Brain microvascular endothelial cell (primary cell): ENCODE measurements around the gene PHAF1.
A peak's percentile ranks its signal among the peaks of the same experiment; 100 is the strongest.

Experiments used
- DNase-seq: peaks from one replicate; pipeline ENCODE4 v3.0.0-alpha.2; 2020
- H3K27ac ChIP-seq: fragments of 250-450 bp; sonication (Bioruptor Pico); 2 replicates; pipeline ENCODE4 v1.5.1; 2020; ENCODE audit warnings: mild to moderate bottlenecking, moderate library complexity
- H3K27me3 ChIP-seq: fragments of 250-450 bp; sonication (Bioruptor Pico); replicated peaks from 2 replicates; pipeline ENCODE4 v1.5.1; 2020; ENCODE audit warnings: mild to moderate bottlenecking
- H3K36me3 ChIP-seq: fragments of 250-450 bp; sonication (Bioruptor Pico); replicated peaks from 2 replicates; pipeline ENCODE4 v1.5.1; 2020; ENCODE audit warnings: mild to moderate bottlenecking
- H3K4me3 ChIP-seq: 2 replicates; pipeline ENCODE4 v1.5.1; 2011; ENCODE audit warnings: low read depth, mild to moderate bottlenecking, control low read depth, low read length, moderate library complexity
- in situ Hi-C: cut with HindIII; loops from 2 replicates; pipeline ENCODE4 v1.10.0; 2017; ENCODE audit warnings: low sequenced_read_pairs, low pct_ligation_motif_present
- TF ChIP-seq, protein P1 (sequence below): IDR thresholded peaks from 2 replicates; pipeline ENCODE4 v1.5.1; 2011; ENCODE audit warnings: low read depth, mild to moderate bottlenecking, moderate library complexity, low read length, control low read depth, inconsistent platforms; ENCODE audit errors: missing control alignments

PHAF1 gene

DNA sequence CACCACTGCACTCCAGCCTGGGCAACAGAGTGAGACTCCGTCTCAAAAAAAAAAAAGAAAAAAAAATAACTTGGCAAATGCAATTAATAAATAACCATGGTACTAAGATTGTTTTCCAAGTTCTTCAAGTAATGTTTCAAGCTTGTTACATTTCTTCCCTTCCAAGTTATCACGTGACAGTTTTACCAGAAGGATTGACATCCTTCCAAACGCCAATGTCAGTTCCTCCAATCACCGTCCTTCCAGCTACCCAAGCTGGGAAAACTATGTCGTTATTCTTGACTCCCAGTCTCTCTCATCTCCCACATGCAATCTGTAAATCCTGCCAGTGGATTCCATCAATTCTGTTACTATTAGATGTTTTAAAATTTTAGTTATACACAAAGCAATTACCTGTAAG, 3.9 kb upstream of the PHAF1 start:
- DNase-seq: no peak
- H3K4me3 ChIP-seq: no peak overlapping the region
- H3K27me3 ChIP-seq: no peaks in the 10 kb centered on the region
- no peaks in the 10 kb centered on the region for H3K36me3 ChIP-seq
- in situ Hi-C loops: no loop called here
- no peak overlapping the region for H3K27ac ChIP-seq
- TF ChIP-seq, protein P1, sequence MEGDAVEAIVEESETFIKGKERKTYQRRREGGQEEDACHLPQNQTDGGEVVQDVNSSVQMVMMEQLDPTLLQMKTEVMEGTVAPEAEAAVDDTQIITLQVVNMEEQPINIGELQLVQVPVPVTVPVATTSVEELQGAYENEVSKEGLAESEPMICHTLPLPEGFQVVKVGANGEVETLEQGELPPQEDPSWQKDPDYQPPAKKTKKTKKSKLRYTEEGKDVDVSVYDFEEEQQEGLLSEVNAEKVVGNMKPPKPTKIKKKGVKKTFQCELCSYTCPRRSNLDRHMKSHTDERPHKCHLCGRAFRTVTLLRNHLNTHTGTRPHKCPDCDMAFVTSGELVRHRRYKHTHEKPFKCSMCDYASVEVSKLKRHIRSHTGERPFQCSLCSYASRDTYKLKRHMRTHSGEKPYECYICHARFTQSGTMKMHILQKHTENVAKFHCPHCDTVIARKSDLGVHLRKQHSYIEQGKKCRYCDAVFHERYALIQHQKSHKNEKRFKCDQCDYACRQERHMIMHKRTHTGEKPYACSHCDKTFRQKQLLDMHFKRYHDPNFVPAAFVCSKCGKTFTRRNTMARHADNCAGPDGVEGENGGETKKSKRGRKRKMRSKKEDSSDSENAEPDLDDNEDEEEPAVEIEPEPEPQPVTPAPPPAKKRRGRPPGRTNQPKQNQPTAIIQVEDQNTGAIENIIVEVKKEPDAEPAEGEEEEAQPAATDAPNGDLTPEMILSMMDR: no peak

DNA sequence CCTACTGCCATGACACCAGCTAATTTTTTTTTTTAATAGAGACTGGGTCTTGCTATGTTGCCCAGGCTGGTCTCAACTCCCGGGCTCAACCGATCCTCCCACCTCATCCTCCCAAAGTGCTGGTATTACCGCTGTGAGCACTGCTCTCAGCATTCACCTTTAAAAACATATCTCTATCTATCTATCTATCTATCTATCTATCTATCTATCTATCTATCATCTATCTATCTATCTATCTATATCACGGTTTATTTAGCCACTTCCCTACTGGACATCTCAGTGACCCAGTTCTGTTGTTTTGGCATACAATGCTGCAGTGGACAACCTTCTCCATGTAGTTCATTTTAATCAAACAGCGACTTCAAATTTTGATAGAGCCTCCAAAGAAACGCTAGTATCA, 1.3 kb upstream of the PHAF1 start:
- Histone ChIP-seq H3K27ac (no peak overlapping the region), H3K4me3 (no peak overlapping the region), H3K27me3 (no peaks in the 10 kb centered on the region), H3K36me3 (no peaks in the 10 kb centered on the region)
- no peak for DNase-seq
- in situ Hi-C loops: no loop called here
- TF ChIP-seq, protein P1: no peak

DNA sequence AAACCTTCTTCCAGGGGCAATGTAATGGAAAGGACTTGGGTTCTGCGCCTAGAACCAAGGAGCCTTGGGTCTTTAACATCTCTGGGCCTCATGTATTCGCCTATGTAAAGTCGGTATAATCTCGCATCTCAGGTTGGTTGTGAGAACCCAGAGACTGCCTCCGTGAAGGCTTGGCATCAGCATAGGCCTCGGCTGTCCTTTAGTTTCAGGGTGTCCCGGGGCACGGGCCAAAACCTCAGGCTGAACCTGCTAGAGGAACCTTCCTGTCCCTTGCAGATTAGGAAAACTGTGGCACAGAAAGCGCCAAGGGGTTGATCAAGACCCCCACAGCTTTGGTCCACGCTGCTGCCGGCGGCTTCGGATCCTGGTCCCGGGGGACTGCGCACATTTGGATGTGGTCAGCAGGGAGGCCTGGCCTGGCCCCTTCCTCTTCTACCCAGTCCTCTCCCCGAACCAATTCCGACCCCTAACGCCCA, 772 bp upstream of the PHAF1 start:
- no peaks in the 10 kb centered on the region for H3K36me3 ChIP-seq
- DNase-seq: no peak
- TF ChIP-seq, protein P1: no peak
- H3K27me3 ChIP-seq: no peaks in the 10 kb centered on the region
- H3K4me3 ChIP-seq: peak overlapping the region; percentile 90
- H3K27ac ChIP-seq: peak overlapping the region; percentile 33
- in situ Hi-C loops: no loop called here

DNA sequence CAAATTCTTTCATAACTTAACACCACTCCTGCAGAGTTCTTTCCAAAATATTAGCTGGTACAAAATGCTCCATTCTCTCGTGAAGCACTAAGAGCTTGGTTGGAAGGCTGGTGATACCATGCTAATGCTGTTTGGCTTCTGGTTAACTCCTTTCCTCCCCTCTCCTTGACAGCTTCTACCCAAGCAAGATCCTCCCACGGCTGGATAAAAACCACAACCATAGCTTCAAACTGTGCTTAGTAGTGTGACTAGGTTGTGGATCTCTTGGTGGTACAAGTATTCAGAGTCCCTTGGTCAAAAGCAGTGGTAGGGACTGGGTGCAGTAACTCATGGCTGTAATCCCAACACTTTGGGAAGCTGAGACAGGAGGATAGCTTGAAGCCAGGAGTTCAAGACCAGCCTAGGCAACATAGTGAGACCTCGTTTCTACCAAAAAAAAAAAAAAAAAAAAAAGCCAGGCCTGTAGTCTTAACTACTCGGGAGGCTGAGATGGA, 2.3 kb downstream of the PHAF1 start:
- no peaks in the 10 kb centered on the region for H3K36me3 ChIP-seq
- TF ChIP-seq, protein P1: no peak
- no peak overlapping the region for H3K4me3 ChIP-seq
- H3K27me3 ChIP-seq: no peaks in the 10 kb centered on the region
- in situ Hi-C loops: no loop called here
- no peak for DNase-seq
- H3K27ac ChIP-seq: no peak overlapping the region

DNA sequence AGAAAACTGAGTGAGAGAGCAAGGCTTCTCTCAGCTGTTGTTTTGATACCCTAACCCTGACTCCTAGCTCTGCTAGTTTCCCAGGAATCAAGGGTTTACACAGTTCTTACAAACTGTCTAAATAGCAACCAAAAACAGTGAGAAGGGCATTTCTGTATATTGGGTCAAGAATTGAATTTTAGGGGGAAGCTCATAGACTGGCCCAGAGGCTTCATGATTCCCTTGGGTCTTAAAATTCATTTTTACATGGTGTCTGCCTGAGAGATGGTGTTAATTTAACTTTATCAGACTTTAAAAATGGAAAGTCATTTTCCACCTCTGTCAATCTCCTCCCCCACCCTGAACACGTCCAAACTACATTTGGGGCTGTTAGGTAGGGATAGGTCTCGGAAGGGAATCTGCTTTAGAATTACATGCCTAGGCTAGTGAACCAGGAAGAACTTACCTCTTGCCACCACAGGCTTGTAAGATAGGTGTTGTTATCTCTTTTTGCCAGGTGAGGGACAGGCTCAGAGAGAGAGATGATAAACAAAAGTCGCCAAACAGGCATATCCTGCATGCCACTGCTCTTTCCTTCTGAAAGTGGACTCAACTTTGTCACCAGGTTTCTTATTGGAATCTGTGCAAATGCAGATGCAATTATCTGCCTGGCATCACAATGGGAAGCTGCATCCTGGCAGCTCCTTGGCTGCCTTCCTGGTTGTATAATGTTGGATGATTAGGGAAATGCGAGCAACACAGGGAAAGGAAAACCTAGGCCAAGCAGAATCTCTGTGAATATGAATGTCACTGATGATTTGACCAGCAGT, 3.1 kb downstream of the PHAF1 start:
- no peaks in the 10 kb centered on the region for H3K27me3 ChIP-seq
- H3K27ac ChIP-seq: no peak overlapping the region
- H3K4me3 ChIP-seq: no peak overlapping the region
- no peaks in the 10 kb centered on the region for H3K36me3 ChIP-seq
- TF ChIP-seq, protein P1: no peak
- DNase-seq: no peak
- in situ Hi-C loops: no loop called here
